ENCODE results near the gene LDLRAP1. TPM values are rescaled to one million over a fixed set of nuclear protein-coding genes. Genes with fewer than 3 reads are reported as not detected.

Gene LDLRAP1
- total and polyA plus RNA-seq, 9 of the 15 experiments (the other 6 are each of a cell fraction or from before 2014, with no cell fraction given), result 0.56 to 29.6 (median 16.2) TPM

DNA sequence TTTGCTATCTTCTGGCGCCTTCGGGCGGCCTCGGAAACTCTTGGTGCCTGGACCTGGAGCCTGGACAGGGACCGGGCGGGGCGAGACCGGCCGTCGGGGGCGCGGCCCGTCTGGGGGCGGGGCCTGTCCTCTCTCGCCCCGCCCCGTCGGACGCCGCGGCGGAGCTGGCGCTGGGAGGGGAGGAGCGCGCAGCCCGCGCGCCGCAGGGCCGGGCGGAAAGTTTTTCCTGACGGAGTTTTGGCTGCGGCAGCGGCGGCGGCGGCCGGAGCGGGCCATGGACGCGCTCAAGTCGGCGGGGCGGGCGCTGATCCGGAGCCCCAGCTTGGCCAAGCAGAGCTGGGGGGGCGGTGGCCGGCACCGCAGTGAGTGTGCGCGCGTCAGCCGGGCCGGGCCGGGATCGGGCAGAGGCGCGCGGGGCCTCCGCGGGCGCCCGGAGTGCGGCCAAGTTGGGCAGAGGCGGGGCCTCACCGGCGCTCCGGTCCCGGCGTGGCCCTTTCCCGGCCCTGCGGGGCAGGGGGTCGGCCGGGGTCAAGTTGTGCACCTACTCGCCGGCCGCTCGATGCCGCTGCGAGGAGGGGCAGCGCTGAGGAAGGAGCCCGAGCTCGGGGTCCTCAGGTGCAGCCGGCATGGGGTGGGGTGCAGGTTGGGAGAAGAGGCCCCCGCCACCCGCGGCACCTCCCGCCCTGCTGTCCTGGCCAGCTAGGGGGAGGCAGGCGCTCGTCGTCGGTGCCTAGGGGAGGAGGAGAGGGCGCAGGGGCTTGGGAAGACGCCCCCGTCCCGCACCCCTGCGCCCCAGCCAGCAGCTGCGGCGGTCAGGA lies at the start of gene LDLRAP1 (continued):
- TF ChIP-seq, protein P1, sequence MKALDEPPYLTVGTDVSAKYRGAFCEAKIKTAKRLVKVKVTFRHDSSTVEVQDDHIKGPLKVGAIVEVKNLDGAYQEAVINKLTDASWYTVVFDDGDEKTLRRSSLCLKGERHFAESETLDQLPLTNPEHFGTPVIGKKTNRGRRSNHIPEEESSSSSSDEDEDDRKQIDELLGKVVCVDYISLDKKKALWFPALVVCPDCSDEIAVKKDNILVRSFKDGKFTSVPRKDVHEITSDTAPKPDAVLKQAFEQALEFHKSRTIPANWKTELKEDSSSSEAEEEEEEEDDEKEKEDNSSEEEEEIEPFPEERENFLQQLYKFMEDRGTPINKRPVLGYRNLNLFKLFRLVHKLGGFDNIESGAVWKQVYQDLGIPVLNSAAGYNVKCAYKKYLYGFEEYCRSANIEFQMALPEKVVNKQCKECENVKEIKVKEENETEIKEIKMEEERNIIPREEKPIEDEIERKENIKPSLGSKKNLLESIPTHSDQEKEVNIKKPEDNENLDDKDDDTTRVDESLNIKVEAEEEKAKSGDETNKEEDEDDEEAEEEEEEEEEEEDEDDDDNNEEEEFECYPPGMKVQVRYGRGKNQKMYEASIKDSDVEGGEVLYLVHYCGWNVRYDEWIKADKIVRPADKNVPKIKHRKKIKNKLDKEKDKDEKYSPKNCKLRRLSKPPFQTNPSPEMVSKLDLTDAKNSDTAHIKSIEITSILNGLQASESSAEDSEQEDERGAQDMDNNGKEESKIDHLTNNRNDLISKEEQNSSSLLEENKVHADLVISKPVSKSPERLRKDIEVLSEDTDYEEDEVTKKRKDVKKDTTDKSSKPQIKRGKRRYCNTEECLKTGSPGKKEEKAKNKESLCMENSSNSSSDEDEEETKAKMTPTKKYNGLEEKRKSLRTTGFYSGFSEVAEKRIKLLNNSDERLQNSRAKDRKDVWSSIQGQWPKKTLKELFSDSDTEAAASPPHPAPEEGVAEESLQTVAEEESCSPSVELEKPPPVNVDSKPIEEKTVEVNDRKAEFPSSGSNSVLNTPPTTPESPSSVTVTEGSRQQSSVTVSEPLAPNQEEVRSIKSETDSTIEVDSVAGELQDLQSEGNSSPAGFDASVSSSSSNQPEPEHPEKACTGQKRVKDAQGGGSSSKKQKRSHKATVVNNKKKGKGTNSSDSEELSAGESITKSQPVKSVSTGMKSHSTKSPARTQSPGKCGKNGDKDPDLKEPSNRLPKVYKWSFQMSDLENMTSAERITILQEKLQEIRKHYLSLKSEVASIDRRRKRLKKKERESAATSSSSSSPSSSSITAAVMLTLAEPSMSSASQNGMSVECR (CRISPR knock-in tag; IDR thresholded peaks at IDR 0.05), result 0 out of 2 replicates have a peak, but pooled peaks have one; percentile 2
- TF ChIP-seq SIN3B (IDR thresholded peaks at IDR 0.05; ENCODE audit: low read depth) (peak; percentile 70), U2AF2 (optimal IDR thresholded peaks at IDR 0.05; ENCODE audit: low read depth, low read length) (no peak), TRIM28 (IDR thresholded peaks at IDR 0.05) (no peak), ERF (CRISPR knock-in tag; IDR thresholded peaks at IDR 0.05) (0 out of 2 replicates have a peak, but pooled peaks have one; percentile 29), STAT5A (IDR thresholded peaks at IDR 0.05; ENCODE audit: borderline replicate concordance, low read length) (no peak), FOSL1 (tag; conservative IDR thresholded peaks at IDR 0.05) (0 out of 2 replicates have a peak, but pooled peaks have one; percentile 7), ZNF589 (CRISPR knock-in tag; IDR thresholded peaks at IDR 0.05; ENCODE audit: low read depth) (no peak), SMAD1 (IDR thresholded peaks at IDR 0.05; ENCODE audit: low read depth, low read length, partially characterized antibody) (peak; percentile 2), HNRNPK (IDR thresholded peaks at IDR 0.05; ENCODE audit: low read depth, low read length, poor library complexity, severe bottlenecking) (no peak), ZBTB7A (IDR thresholded peaks at IDR 0.05; ENCODE audit: borderline replicate concordance, control insufficient read depth, low read depth, low read length) (peak; percentile 59; the same call in 1 of the 2 replicates), SREBF2 (CRISPR knock-in tag; IDR thresholded peaks at IDR 0.05) (no peak), EP300 (IDR thresholded peaks at IDR 0.05; ENCODE audit: low read length) (no peak), GABPA (tag; conservative IDR thresholded peaks at IDR 0.05; ENCODE audit: low read depth) (peak; percentile 49), SMARCB1 (IDR thresholded peaks at IDR 0.05; ENCODE audit: insufficient read length, low read depth) (no peak)
- TF ChIP-seq, protein P2, sequence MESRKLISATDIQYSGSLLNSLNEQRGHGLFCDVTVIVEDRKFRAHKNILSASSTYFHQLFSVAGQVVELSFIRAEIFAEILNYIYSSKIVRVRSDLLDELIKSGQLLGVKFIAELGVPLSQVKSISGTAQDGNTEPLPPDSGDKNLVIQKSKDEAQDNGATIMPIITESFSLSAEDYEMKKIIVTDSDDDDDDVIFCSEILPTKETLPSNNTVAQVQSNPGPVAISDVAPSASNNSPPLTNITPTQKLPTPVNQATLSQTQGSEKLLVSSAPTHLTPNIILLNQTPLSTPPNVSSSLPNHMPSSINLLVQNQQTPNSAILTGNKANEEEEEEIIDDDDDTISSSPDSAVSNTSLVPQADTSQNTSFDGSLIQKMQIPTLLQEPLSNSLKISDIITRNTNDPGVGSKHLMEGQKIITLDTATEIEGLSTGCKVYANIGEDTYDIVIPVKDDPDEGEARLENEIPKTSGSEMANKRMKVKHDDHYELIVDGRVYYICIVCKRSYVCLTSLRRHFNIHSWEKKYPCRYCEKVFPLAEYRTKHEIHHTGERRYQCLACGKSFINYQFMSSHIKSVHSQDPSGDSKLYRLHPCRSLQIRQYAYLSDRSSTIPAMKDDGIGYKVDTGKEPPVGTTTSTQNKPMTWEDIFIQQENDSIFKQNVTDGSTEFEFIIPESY (CRISPR knock-in tag; IDR thresholded peaks at IDR 0.05), result 0 out of 2 replicates have a peak, but pooled peaks have one; percentile 23
- TF ChIP-seq, protein P3, sequence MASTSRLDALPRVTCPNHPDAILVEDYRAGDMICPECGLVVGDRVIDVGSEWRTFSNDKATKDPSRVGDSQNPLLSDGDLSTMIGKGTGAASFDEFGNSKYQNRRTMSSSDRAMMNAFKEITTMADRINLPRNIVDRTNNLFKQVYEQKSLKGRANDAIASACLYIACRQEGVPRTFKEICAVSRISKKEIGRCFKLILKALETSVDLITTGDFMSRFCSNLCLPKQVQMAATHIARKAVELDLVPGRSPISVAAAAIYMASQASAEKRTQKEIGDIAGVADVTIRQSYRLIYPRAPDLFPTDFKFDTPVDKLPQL (IDR thresholded peaks at IDR 0.05; ENCODE audit: extremely low read depth, insufficient read length), result no peak
- TF ChIP-seq, protein P4, sequence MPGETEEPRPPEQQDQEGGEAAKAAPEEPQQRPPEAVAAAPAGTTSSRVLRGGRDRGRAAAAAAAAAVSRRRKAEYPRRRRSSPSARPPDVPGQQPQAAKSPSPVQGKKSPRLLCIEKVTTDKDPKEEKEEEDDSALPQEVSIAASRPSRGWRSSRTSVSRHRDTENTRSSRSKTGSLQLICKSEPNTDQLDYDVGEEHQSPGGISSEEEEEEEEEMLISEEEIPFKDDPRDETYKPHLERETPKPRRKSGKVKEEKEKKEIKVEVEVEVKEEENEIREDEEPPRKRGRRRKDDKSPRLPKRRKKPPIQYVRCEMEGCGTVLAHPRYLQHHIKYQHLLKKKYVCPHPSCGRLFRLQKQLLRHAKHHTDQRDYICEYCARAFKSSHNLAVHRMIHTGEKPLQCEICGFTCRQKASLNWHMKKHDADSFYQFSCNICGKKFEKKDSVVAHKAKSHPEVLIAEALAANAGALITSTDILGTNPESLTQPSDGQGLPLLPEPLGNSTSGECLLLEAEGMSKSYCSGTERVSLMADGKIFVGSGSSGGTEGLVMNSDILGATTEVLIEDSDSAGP (CRISPR knock-in tag; IDR thresholded peaks at IDR 0.05), result no peak

All from K562 (cell line).